OCI-LY1 (cell line): ENCODE measurements around the gene ABHD17A.
"Not testable (repeated sequence)": the region's sequence is repeated elsewhere in the genome, so short reads cannot be mapped to it uniquely, and the experiment has no call there.

Experiments
- H2AFZ ChIP-seq: fragments of 200-600 bp; sonication (generic), shearing (Covaris generic); 2 replicates; pipeline ENCODE4 v1.6.0; 2014; ENCODE audit warnings: antibody characterized with exemption, mild to moderate bottlenecking, low read length
- H3F3A ChIP-seq: fragments of 200-600 bp; sonication (generic), shearing (Covaris generic); 2 replicates; pipeline ENCODE4 v1.6.0; 2014; ENCODE audit warnings: mild to moderate bottlenecking, antibody characterized with exemption, low read length, moderate library complexity; ENCODE audit not compliant: insufficient read depth
- H3K27ac ChIP-seq: fragments of 200-600 bp; sonication (generic); 2 replicates; pipeline ENCODE4 v1.5.1; 2014; ENCODE audit warnings: low read length, mixed run types, mild to moderate bottlenecking, low read depth; ENCODE audit not compliant: poor library complexity, severe bottlenecking
- H3K27me3 ChIP-seq: fragments of 200-600 bp; sonication (generic); 2 replicates; pipeline ENCODE4 v1.6.0; 2014; ENCODE audit warnings: antibody characterized with exemption, mild to moderate bottlenecking, low read length, moderate library complexity; ENCODE audit not compliant: insufficient read depth
- H3K36me3 ChIP-seq: fragments of 200-600 bp; sonication (generic); 2 replicates; pipeline ENCODE4 v1.6.1; 2014; ENCODE audit warnings: mild to moderate bottlenecking, antibody characterized with exemption, low read length, moderate library complexity, mixed read lengths; ENCODE audit not compliant: insufficient read depth
- H3K4me1 ChIP-seq: fragments of 200-600 bp; sonication (generic); 2 replicates; pipeline ENCODE4 v1.5.1; 2014; ENCODE audit warnings: mild to moderate bottlenecking, low read length, moderate library complexity; ENCODE audit not compliant: insufficient read depth, severe bottlenecking
- H3K4me2 ChIP-seq: fragments of 200-600 bp; sonication (generic), shearing (Covaris generic); 2 replicates; pipeline ENCODE4 v1.6.1; 2014; ENCODE audit warnings: low read length
- H3K4me3 ChIP-seq: fragments of 200-600 bp; sonication (generic); 2 replicates; pipeline ENCODE4 v1.5.1; 2014; ENCODE audit warnings: low read length, low read depth, mild to moderate bottlenecking, mixed read lengths; ENCODE audit not compliant: poor library complexity, severe bottlenecking
- H3K79me2 ChIP-seq: fragments of 200-600 bp; shearing (Covaris generic); 2 replicates; pipeline ENCODE4 v1.6.1; 2016; ENCODE audit warnings: mixed run types, low read length, mixed read lengths; ENCODE audit not compliant: insufficient read depth
- H3K9ac ChIP-seq: fragments of 200-600 bp; sonication (generic), shearing (Covaris generic); 2 replicates; pipeline ENCODE4 v1.6.1; 2014; ENCODE audit warnings: mild to moderate bottlenecking, low read length, mixed read lengths
- H3K9me2 ChIP-seq: fragments of 200-600 bp; sonication (generic), shearing (Covaris generic); 2 replicates; pipeline ENCODE4 v1.6.1; 2014; ENCODE audit warnings: low read depth, mild to moderate bottlenecking, low read length, mixed read lengths
- H3K9me3 ChIP-seq: fragments of 200-600 bp; shearing (Covaris generic); 2 replicates; pipeline ENCODE4 v1.6.1; 2014; ENCODE audit warnings: low read length, mixed read lengths
- H4K20me1 ChIP-seq: fragments of 200-600 bp; sonication (generic), shearing (Covaris generic); 2 replicates; pipeline ENCODE4 v1.6.0; 2016; ENCODE audit warnings: mild to moderate bottlenecking, low read length; ENCODE audit not compliant: insufficient read depth
- CTCF ChIP-seq: fragments of 200-600 bp; sonication (generic), shearing (Covaris generic); IDR thresholded peaks from 2 replicates; pipeline ENCODE4 v1.5.1; 2017; ENCODE audit warnings: mild to moderate bottlenecking, antibody characterized with exemption, low read length, moderate library complexity, mixed read lengths
- EZH2 ChIP-seq: fragments of 200-600 bp; sonication (generic), shearing (Covaris generic); IDR thresholded peaks from 2 replicates; pipeline ENCODE4 v1.8.0; 2017; ENCODE audit warnings: borderline replicate concordance, mixed run types, mild to moderate bottlenecking, antibody characterized with exemption, low read length, moderate library complexity, mixed read lengths

ABHD17A gene

GRCh38 chr19:1893791-1894190, 8.5 kb upstream of the ABHD17A start:
- Histone ChIP-seq H3K27me3 (no peaks in the 10 kb centered on the region), H3K9ac (no peak overlapping the region), H3K27ac (no peak overlapping the region), H3F3A (no peaks in the 10 kb centered on the region; the same call in 1 of the 2 replicates), H3K9me3 (no peaks in the 10 kb centered on the region), H3K4me2 (no peak overlapping the region), H3K79me2 (no peaks in the 10 kb centered on the region), H3K4me3 (no peak overlapping the region), H4K20me1 (no peaks in the 10 kb centered on the region), H3K4me1 (peaks cover 25% of the 10 kb centered on the region), H2AFZ (no peak overlapping the region), H3K9me2 (no peaks in the 10 kb centered on the region), H3K36me3 (no peaks in the 10 kb centered on the region)
- no peak for TF ChIP-seq CTCF
- no peak for TF ChIP-seq EZH2

- no peaks in the 10 kb centered on the region; the same call in 1 of the 2 replicates for H3F3A ChIP-seq
- H3K36me3 ChIP-seq, result no peaks in the 10 kb centered on the region
- no peak overlapping the region for H3K4me2 ChIP-seq
- H3K9me3 ChIP-seq, result no peaks in the 10 kb centered on the region
- H3K4me3 ChIP-seq, result no peak overlapping the region
- H3K9me2 ChIP-seq, result no peaks in the 10 kb centered on the region
- no peaks in the 10 kb centered on the region for H3K27me3 ChIP-seq
- H3K79me2 ChIP-seq, result peaks cover under 1% of the 10 kb centered on the region; the same call in 1 of the 2 replicates
- no peak overlapping the region for H2AFZ ChIP-seq
- H3K9ac ChIP-seq, result no peak overlapping the region
- H3K4me1 ChIP-seq, result peaks cover 9% of the 10 kb centered on the region
- H3K27ac ChIP-seq, result no peak overlapping the region
- H4K20me1 ChIP-seq, result no peaks in the 10 kb centered on the region
- TF ChIP-seq EZH2, result no peak
- no peak for TF ChIP-seq CTCF
Observed at GRCh38 chr19:1889907-1890306, 4.6 kb upstream of the ABHD17A start.

GRCh38 chr19:1888385-1888784, 3.1 kb upstream of the ABHD17A start:
- Histone ChIP-seq H3K27me3 (no peaks in the 10 kb centered on the region), H2AFZ (no peak overlapping the region), H3K27ac (no peak overlapping the region), H3K79me2 (peaks cover 16% of the 10 kb centered on the region), H3K36me3 (no peaks in the 10 kb centered on the region), H3K9ac (no peak overlapping the region), H3K4me2 (no peak overlapping the region), H3K9me3 (no peaks in the 10 kb centered on the region), H3K9me2 (no peaks in the 10 kb centered on the region), H3K4me3 (no peak overlapping the region), H3K4me1 (peaks cover 20% of the 10 kb centered on the region), H3F3A (no peaks in the 10 kb centered on the region), H4K20me1 (no peaks in the 10 kb centered on the region)
- TF ChIP-seq EZH2, result no peak
- TF ChIP-seq CTCF, result no peak

GRCh38 chr19:1886360-1886759, 1.1 kb upstream of the ABHD17A start:
- H3K4me2 ChIP-seq, H3K27ac ChIP-seq: not testable (repeated sequence)
- H3K4me1 ChIP-seq, result peaks cover 38% of the 10 kb centered on the region

More at GRCh38 chr19:1886360-1886759, 1.1 kb upstream of the ABHD17A start:
- not testable (repeated sequence) for H3K9me2 ChIP-seq, H3K9me3 ChIP-seq, H3K27me3 ChIP-seq, H3K4me3 ChIP-seq, H3F3A ChIP-seq, H4K20me1 ChIP-seq, H3K36me3 ChIP-seq, H2AFZ ChIP-seq, H3K9ac ChIP-seq
- peaks cover 27% of the 10 kb centered on the region for H3K79me2 ChIP-seq
